Endodermal cell (in vitro differentiated cells): ENCODE data around the gene RUNX2. TPM values are rescaled to one million over a fixed set of nuclear protein-coding genes. Genes with fewer than 3 reads are reported as not detected.

Source experiments
- DNase-seq: peaks from one replicate; pipeline ENCODE4 v3.0.0-alpha.2; 2017
- H3K27ac ChIP-seq: 2 replicates; pipeline ENCODE4 v1.5.1; 2013; ENCODE audit warnings: mild to moderate bottlenecking, low read depth, low read length, moderate library complexity
- H3K27me3 ChIP-seq: 2 replicates; pipeline ENCODE4 v1.6.1; 2013; ENCODE audit warnings: mild to moderate bottlenecking, low read length, moderate library complexity; ENCODE audit not compliant: insufficient read depth, control insufficient read depth, poor library complexity, severe bottlenecking
- H3K36me3 ChIP-seq: 2 replicates; pipeline ENCODE4 v1.7.0; 2013; ENCODE audit warnings: mild to moderate bottlenecking, low read length, moderate library complexity; ENCODE audit not compliant: control insufficient read depth, insufficient read depth
- H3K4me1 ChIP-seq: one replicate; pipeline ENCODE4 v1.7.0; 2013; ENCODE audit warnings: low read length; ENCODE audit not compliant: control insufficient read depth, insufficient read depth
- H3K4me3 ChIP-seq: 2 replicates; pipeline ENCODE4 v1.5.1; 2013; ENCODE audit warnings: mild to moderate bottlenecking, low read length, moderate library complexity
- H3K9ac ChIP-seq: 2 replicates; pipeline ENCODE4 v1.6.1; 2013; ENCODE audit warnings: mild to moderate bottlenecking, low read length, moderate library complexity; ENCODE audit not compliant: poor library complexity, severe bottlenecking; ENCODE audit errors: extremely low read depth
- H3K9me3 ChIP-seq: 2 replicates; pipeline ENCODE4 v1.6.1; 2013; ENCODE audit warnings: mild to moderate bottlenecking, low read length, moderate library complexity; ENCODE audit not compliant: control insufficient read depth
- H3K27ac Mint-ChIP-seq: 2 replicates; pipeline ENCODE4 v1.8.0; 2020; ENCODE audit warnings: mixed read lengths
- H3K27me3 Mint-ChIP-seq: 2 replicates; pipeline ENCODE4 v1.8.0; 2021; ENCODE audit warnings: mild to moderate bottlenecking, mixed read lengths; ENCODE audit not compliant: insufficient read depth
- H3K36me3 Mint-ChIP-seq: 2 replicates; pipeline ENCODE4 v1.8.0; 2020; ENCODE audit warnings: low read depth, mixed read lengths
- H3K4me1 Mint-ChIP-seq: 2 replicates; pipeline ENCODE4 v1.8.0; 2020; ENCODE audit warnings: mixed read lengths
- H3K4me3 Mint-ChIP-seq: 2 replicates; pipeline ENCODE4 v1.8.0; 2020; ENCODE audit warnings: mild to moderate bottlenecking, moderate library complexity, mixed read lengths
- H3K9me3 Mint-ChIP-seq: 2 replicates; pipeline ENCODE4 v1.8.0; 2020; ENCODE audit warnings: mild to moderate bottlenecking, mixed read lengths
- WGBS, 2 experiments: methylation state at CpG; one replicate each; pipeline versions ENCODE4 v1.1.5 to v1.1.7; 2013; ENCODE audit warnings: missing lambda C conversion rate in 2 of 2, mixed read lengths in 1 of 2; ENCODE audit not compliant: insufficient coverage in 1 of 2, insufficient read length in 1 of 2; 5-methylcytosine and 5-hydroxymethylcytosine counted together
- total RNA-seq, 2 donors: library from RNA; stranded (reverse); fragmentation: NEBNext Ultra II Directional in 1 of 2; extraction: Animal tissue kit (Norgen Biotek cat#: 25700) in 1 of 2; gene quantifications; 2 replicates in 1 of 2; 3 replicates in 1 of 2; pipeline ENCODE4 v1.2.1, GENCODE V29; 2021
- TF ChIP-seq, protein P1 (sequence below): fragments of 200-600 bp; sonication (generic); conservative IDR thresholded peaks from 2 replicates; pipeline ENCODE4 v1.5.0; 2021; ENCODE audit warnings: antibody characterized with exemption, mild to moderate bottlenecking

Gene RUNX2
- total RNA-seq, 2 donors from 2014 or later, result 0.18 to 0.26 TPM

DNA sequence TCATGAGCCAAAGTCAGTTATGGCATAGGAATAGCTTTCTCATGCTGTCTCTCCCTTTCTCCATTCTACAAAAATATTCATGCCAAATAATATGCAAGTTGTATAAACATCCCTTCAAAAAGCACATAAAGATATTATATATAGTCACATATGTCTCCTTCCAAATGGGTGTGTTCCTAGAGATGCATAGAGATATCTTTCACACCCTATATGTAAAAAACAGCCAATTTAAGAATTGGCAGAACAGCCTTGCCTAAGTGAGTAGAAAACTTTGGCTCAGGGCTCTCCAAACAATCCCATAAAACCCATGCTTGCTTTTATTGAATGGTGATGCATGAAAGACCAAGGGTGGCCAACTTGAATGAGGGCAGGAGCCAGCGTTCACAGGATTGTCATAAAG, 324.3 kb downstream of the RUNX2 start:
- no peak overlapping the region for H3K9ac ChIP-seq
- no peaks in the 10 kb centered on the region for H3K36me3 Mint-ChIP-seq
- no peak overlapping the region for H3K4me3 ChIP-seq
- no peaks in the 10 kb centered on the region for H3K4me1 ChIP-seq
- H3K27ac ChIP-seq, result no peak overlapping the region
- no peaks in the 10 kb centered on the region for H3K27me3 ChIP-seq
- TF ChIP-seq, protein P1, sequence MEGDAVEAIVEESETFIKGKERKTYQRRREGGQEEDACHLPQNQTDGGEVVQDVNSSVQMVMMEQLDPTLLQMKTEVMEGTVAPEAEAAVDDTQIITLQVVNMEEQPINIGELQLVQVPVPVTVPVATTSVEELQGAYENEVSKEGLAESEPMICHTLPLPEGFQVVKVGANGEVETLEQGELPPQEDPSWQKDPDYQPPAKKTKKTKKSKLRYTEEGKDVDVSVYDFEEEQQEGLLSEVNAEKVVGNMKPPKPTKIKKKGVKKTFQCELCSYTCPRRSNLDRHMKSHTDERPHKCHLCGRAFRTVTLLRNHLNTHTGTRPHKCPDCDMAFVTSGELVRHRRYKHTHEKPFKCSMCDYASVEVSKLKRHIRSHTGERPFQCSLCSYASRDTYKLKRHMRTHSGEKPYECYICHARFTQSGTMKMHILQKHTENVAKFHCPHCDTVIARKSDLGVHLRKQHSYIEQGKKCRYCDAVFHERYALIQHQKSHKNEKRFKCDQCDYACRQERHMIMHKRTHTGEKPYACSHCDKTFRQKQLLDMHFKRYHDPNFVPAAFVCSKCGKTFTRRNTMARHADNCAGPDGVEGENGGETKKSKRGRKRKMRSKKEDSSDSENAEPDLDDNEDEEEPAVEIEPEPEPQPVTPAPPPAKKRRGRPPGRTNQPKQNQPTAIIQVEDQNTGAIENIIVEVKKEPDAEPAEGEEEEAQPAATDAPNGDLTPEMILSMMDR, result no peak
- no peaks in the 10 kb centered on the region for H3K36me3 ChIP-seq
- no peak overlapping the region for H3K4me3 Mint-ChIP-seq
- H3K9me3 ChIP-seq, result no peaks in the 10 kb centered on the region
- H3K4me1 Mint-ChIP-seq, result no peaks in the 10 kb centered on the region
- H3K9me3 Mint-ChIP-seq, result no peaks in the 10 kb centered on the region
- 86 to 89% methylated on average over 1 of the region's 1 CpG for WGBS, 2 experiments
- H3K27ac Mint-ChIP-seq, result no peak overlapping the region
- DNase-seq, result no peak
- H3K27me3 Mint-ChIP-seq, result peaks cover 13% of the 10 kb centered on the region

- TF ChIP-seq, protein P1, result no peak
- Mint-ChIP-seq H3K9me3 (no peaks in the 10 kb centered on the region), H3K4me3 (no peak overlapping the region), H3K27ac (no peak overlapping the region), H3K4me1 (no peaks in the 10 kb centered on the region), H3K27me3 (peaks cover 21% of the 10 kb centered on the region), H3K36me3 (no peaks in the 10 kb centered on the region)
- no peak overlapping the region for H3K27ac ChIP-seq
- no peaks in the 10 kb centered on the region for H3K27me3 ChIP-seq
- H3K4me3 ChIP-seq, result no peak overlapping the region
- no peaks in the 10 kb centered on the region for H3K9me3 ChIP-seq
- H3K4me1 ChIP-seq, result no peaks in the 10 kb centered on the region
- H3K36me3 ChIP-seq, result no peaks in the 10 kb centered on the region
- no peak overlapping the region for H3K9ac ChIP-seq
- 89 to 100% methylated on average over 2 to 4 of the region's 4 CpGs for WGBS, 2 experiments
- no peak for DNase-seq
Measured at GRCh38 chr6:45653117-45653883, 325.2 kb downstream of the RUNX2 start.

DNA sequence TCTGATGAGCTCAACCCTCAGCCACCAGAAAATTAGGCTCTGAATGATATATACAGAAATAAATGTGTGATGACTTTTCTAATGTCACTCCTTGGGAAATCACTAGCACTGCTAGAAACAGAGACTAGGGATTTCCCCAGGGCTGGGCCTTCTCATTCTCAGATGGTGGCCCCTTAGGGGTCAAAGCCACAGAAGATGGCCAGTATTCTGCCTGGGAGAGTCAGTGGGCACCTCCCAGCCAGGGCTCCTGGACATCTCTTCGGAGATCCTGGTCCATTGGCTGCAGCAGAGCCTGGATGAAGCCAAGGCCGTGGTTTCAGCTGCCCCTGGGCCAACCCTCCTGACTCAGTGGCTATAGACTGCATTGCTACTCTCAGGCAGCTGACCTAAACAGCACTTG, 326.5 kb downstream of the RUNX2 start:
- no peaks in the 10 kb centered on the region for H3K36me3 Mint-ChIP-seq
- no peak overlapping the region for H3K4me3 ChIP-seq
- H3K4me3 Mint-ChIP-seq, result no peak overlapping the region
- H3K36me3 ChIP-seq, result no peaks in the 10 kb centered on the region
- TF ChIP-seq, protein P1, result no peak
- peaks cover 32% of the 10 kb centered on the region for H3K27me3 Mint-ChIP-seq
- no peaks in the 10 kb centered on the region for H3K9me3 Mint-ChIP-seq
- no peaks in the 10 kb centered on the region for H3K4me1 ChIP-seq
- H3K27ac ChIP-seq, result no peak overlapping the region
- DNase-seq, result no peak
- H3K27ac Mint-ChIP-seq, result no peak overlapping the region
- H3K9me3 ChIP-seq, result no peaks in the 10 kb centered on the region
- WGBS, 2 experiments, result 89 to 100% methylated on average over 1 to 2 of the region's 2 CpGs
- no peak overlapping the region for H3K9ac ChIP-seq
- no peaks in the 10 kb centered on the region for H3K27me3 ChIP-seq
- no peaks in the 10 kb centered on the region for H3K4me1 Mint-ChIP-seq
